Measurements from ENCODE around the gene KSR1.

KSR1 gene

GRCh38 chr17:27597783-27598320, 141.6 kb downstream of the KSR1 start:
- no peak for DNase-seq

GRCh38 chr17:27598337-27599050, 142.2 kb downstream of the KSR1 start:
- DNase-seq: no peak

- no peak for DNase-seq
Measured at GRCh38 chr17:27600471-27600870, 144.2 kb downstream of the KSR1 start.

- peak; percentile 79 for DNase-seq
Measured at GRCh38 chr17:27601069-27601974, 145.1 kb downstream of the KSR1 start.

GRCh38 chr17:27601975-27602302, 145.7 kb downstream of the KSR1 start:
- DNase-seq: no peak

GRCh38 chr17:27602721-27603420, 146.6 kb downstream of the KSR1 start:
- DNase-seq: peak; percentile 80

- DNase-seq: no peak
Measured at GRCh38 chr17:27603421-27603770, 147.1 kb downstream of the KSR1 start.

GRCh38 chr17:27603880-27604794, 147.9 kb downstream of the KSR1 start:
- no peak for DNase-seq

GRCh38 chr17:27605409-27605808, 149.2 kb downstream of the KSR1 start:
- DNase-seq: no peak

GRCh38 chr17:27607521-27608091, 151.4 kb downstream of the KSR1 start:
- no peak for DNase-seq

- DNase-seq: no peak
Measured at GRCh38 chr17:27608328-27609230, 152.3 kb downstream of the KSR1 start.

- DNase-seq: peak; percentile 33
Measured at GRCh38 chr17:27609611-27610303, 153.5 kb downstream of the KSR1 start.

- no peak for DNase-seq
Measured at GRCh38 chr17:27610304-27610677, 154.0 kb downstream of the KSR1 start.

GRCh38 chr17:27612160-27612770, 156.0 kb downstream of the KSR1 start:
- DNase-seq: no peak

- no peak for DNase-seq
Measured at GRCh38 chr17:27613433-27613832, 157.2 kb downstream of the KSR1 start.

GRCh38 chr17:27615121-27615520, 158.9 kb downstream of the KSR1 start:
- DNase-seq: no peak

GRCh38 chr17:27616414-27616813, 160.2 kb downstream of the KSR1 start:
- no peak for DNase-seq

GRCh38 chr17:27618417-27618816, 162.2 kb downstream of the KSR1 start:
- no peak for DNase-seq

GRCh38 chr17:27620721-27621120, 164.5 kb downstream of the KSR1 start:
- no peak for DNase-seq

- no peak for DNase-seq
Measured at GRCh38 chr17:27621536-27621935, 165.3 kb downstream of the KSR1 start.

All from retina (tissue), 1 donor.